GM18951 (cell line): ENCODE measurements around the gene SRR.

Source experiments
- POLR2A ChIP-seq: IDR thresholded peaks from 4 replicates; pipeline ENCODE4 v1.6.1; 2011; ENCODE audit warnings: mild to moderate bottlenecking; ENCODE audit not compliant: insufficient read length, insufficient read depth; ENCODE audit errors: extremely low read depth
- in situ Hi-C: fragments of 300-500 bp; cut with MboI; formaldehyde crosslinking; loops from one replicate; pipeline ENCODE4 v1.12.0; 2022; ENCODE audit warnings: low sequenced_read_pairs, mixed read lengths, inconsistent platforms; ENCODE audit not compliant: unreplicated experiment

The SRR gene

GRCh38 chr17:2338315-2338657, 34.5 kb downstream of the SRR start:
- in situ Hi-C loops = no loop called here
- no peak for TF ChIP-seq POLR2A

DNA sequence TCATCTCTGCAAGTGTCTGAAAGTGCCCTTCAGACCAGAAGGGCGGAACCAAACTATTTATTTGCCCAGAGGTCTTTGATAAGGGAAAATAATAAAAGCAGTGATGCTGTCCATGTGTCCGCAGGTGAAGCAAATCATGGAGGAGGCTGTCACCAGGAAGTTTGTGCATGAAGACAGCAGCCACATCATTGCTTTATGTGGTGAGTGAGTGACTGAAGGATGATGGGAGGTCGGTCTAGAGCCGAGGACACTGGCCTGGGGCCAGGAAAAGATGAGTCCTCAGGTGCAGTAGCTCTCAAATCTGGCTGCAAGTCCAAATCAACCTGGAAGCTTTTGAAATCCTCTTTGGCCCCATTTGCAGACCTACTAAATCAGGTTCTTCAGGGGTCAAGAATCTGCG, 39.7 kb downstream of the SRR start:
- no peak for TF ChIP-seq POLR2A
- in situ Hi-C loops = no loop called here

DNA sequence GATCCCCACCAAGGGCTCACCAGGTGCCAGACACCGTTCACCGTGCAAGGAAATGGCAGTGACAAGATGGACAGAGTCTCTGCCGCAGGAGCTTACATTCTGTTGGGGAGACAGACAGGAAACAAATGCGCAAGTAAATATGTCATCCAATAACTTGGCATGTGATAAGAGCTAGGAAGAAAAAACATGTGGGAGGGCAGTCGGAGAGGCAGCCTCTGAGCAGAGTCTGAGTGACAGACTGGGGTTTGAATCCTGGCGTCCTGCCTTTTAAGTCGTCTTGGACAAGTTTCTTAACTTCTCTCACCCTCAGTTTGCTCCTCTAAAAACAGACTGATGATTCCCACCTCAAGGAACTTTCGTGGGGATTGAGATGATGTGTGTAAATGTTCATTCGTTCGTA, 40.8 kb downstream of the SRR start:
- no peak for TF ChIP-seq POLR2A
- in situ Hi-C loops = no loop called here

- in situ Hi-C loops = no loop called here
- TF ChIP-seq POLR2A = no peak
Observed at GRCh38 chr17:2346475-2346874, 42.7 kb downstream of the SRR start.

- TF ChIP-seq POLR2A = no peak
Observed at GRCh38 chr17:2347805-2348685, 44.3 kb downstream of the SRR start.

DNA sequence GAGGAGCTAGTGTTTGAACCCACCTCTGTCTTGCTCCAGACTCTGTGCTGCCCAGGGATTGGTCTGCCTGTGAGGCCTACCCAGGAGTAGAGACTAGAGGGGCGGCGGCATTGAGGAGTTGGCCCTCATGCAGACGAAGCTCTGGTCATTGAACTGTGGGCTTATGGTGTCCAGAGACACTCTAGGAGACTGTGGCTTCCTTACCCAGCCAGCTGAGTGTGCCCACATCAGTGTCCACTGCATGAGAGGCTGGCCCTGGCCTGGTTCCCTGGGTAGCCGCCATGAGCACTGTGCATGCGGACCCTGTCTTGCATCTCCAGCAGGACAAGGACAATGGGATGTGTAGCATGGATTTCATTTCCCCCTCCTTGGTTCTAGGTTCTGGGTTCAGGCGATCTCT, 47.5 kb downstream of the SRR start:
- TF ChIP-seq POLR2A = no peak
- in situ Hi-C loops = no loop called here

More at GRCh38 chr17:2347805-2348685, 44.3 kb downstream of the SRR start:
- in situ Hi-C loops = no loop called here

GRCh38 chr17:2354311-2354710, 50.6 kb downstream of the SRR start:
- in situ Hi-C loops = no loop called here
- TF ChIP-seq POLR2A = no peak

DNA sequence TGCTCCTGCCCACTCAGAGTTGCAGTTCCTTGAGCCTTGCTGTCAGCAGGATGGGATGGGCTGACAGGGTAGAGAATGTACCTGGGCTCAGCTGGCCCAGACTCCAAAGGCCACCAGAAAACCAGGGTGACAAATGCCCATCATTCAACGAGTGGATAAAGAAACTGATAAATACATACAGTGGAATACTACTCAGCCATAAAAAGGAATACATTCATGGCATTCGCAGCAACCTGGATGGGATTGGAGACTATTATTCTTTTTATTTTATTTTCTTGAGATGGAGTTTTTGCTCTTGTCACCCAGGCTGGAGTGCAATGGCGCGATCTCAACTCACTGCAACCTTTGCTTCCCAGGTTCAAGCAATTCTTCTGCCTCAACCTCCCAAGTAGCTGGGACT, 53.5 kb downstream of the SRR start:
- in situ Hi-C loops = no loop called here
- no peak for TF ChIP-seq POLR2A

GRCh38 chr17:2357931-2358434, 54.2 kb downstream of the SRR start:
- in situ Hi-C loops = no loop called here
- TF ChIP-seq POLR2A = no peak

DNA sequence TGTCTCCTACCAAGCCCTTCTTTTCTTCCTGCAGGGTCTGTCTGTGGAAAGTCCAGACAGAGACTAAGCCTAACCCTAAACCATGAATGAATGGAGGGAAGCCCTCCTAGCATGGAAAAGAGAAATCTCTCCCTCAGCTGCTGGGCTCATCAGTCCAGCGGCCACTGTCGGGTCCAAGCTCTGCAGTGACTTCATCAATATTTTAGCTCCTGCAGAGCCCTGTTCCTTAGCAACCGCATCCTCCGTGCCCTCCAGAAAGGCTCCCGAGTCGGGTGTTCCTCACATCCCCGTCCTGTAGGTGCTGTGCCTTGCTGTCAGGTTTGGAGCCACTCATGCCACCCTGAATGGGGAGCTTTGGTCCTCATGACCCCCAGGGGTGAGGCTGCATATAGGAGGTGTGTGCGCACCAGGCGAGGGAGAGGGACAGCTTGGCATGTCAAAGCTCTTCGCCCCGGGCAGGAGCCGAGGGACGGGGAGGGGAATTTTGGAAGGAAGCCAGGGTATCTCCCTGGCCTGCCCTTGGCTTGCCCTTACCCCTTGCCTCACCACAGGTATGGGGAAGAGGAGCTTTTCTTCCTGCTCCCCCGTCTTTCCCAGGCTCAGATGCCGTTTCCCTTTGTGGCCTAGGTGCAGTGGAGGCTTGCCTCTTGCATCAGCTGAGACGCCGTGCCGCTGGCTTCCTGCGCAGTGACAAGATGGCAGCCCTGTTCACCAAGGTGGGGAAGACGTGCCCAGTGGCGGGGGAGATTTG, 57.4 kb downstream of the SRR start:
- in situ Hi-C loops = no loop called here
- no peak for TF ChIP-seq POLR2A

DNA sequence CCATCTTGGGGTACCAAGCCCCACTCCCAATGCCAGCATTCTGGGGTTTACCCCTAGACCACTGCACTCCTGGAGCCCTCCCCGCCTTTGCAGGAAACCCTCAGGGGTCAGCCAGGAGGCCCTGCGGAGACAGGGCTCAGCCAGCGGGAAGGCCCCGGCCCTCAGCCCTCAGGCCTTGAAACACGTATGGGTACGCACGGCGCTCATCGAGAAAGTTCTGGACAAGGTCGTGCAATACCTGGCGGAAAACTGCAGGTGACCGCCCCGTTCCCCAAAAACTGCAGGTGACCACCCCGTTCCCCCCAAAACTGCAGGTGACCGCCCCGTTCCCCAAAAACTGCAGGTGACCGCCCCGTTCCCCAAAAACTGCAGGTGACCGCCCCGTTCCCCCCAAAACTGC, 58.3 kb downstream of the SRR start:
- in situ Hi-C loops = no loop called here
- no peak for TF ChIP-seq POLR2A

GRCh38 chr17:2362416-2362815, 58.7 kb downstream of the SRR start:
- no peak for TF ChIP-seq POLR2A
- in situ Hi-C loops = no loop called here

- in situ Hi-C loops = no loop called here
- no peak for TF ChIP-seq POLR2A
Observed at GRCh38 chr17:2362881-2363280, 59.1 kb downstream of the SRR start.

DNA sequence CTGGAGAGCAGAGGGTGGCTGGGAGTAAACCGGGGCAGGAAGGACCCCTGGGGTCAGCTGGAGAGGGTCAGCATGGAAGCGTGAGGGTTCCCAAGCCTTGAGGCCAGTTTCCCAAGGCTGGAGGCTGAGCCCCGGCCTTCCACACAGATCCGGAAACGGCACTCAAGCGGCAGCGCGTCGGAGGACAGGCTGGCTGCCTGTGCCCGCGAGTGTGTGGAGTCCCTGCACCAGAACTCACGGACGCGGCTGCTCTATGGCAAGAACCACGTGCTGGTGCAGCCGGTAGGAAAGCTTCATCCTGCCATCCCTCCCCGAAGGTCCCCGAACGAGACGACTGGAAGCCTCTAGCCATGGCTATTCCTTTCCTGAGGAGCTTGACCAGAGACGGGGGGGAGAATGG, 59.6 kb downstream of the SRR start:
- in situ Hi-C loops = no loop called here
- no peak for TF ChIP-seq POLR2A
